Measurements from ENCODE around the gene VAV2. TPM values are rescaled to one million over a fixed set of nuclear protein-coding genes. Genes with fewer than 3 reads are reported as not detected.

Gene VAV2
- total RNA-seq, 3 donors from 2014 or later = 5.3 to 9.5 (median 8.8) TPM

DNA sequence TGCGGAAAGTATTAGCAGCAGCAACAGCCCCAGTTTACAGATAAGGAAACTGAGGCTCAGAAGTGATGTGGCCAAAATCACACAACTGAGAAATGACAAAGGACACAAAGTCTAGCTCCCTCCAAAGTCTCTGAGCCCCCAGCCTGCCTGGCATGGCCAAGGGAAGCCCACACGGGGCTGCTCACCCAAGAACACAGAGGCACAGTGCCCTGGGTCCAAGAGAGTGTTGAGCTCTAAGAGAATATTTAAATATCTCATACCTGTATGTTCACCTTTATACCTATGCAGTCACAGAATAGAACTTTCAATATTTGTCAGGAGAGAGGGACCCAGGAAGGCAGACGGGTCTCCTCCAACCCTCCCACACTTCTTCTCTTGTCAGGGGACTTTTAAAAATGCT, 16.6 kb downstream of the VAV2 start:
- Histone ChIP-seq H3K27ac (no peak overlapping the region), H3K27me3 (no peaks in the 10 kb centered on the region), H3K9me3 (no peaks in the 10 kb centered on the region), H3K4me1 (no peaks in the 10 kb centered on the region), H3K4me3 (no peak overlapping the region), H3K36me3 (no peaks in the 10 kb centered on the region)
- TF ChIP-seq POLR2AphosphoS5 (IDR thresholded peaks at IDR 0.05) = no peak
- TF ChIP-seq, protein P1, sequence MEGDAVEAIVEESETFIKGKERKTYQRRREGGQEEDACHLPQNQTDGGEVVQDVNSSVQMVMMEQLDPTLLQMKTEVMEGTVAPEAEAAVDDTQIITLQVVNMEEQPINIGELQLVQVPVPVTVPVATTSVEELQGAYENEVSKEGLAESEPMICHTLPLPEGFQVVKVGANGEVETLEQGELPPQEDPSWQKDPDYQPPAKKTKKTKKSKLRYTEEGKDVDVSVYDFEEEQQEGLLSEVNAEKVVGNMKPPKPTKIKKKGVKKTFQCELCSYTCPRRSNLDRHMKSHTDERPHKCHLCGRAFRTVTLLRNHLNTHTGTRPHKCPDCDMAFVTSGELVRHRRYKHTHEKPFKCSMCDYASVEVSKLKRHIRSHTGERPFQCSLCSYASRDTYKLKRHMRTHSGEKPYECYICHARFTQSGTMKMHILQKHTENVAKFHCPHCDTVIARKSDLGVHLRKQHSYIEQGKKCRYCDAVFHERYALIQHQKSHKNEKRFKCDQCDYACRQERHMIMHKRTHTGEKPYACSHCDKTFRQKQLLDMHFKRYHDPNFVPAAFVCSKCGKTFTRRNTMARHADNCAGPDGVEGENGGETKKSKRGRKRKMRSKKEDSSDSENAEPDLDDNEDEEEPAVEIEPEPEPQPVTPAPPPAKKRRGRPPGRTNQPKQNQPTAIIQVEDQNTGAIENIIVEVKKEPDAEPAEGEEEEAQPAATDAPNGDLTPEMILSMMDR (IDR thresholded peaks at IDR 0.05) = no peak
- no peak for TF ChIP-seq POLR2A (IDR thresholded peaks at IDR 0.05)
- intact Hi-C loops (cut with DNase I; ENCODE audit: low total_unique reads) = loop anchor here (5.0 kb wide), 1 partner anchor 818 kb away; no protein-coding TSS in a partner anchor
- DNase-seq (ENCODE audit: low spot score in 2 of 2) = no peak

DNA sequence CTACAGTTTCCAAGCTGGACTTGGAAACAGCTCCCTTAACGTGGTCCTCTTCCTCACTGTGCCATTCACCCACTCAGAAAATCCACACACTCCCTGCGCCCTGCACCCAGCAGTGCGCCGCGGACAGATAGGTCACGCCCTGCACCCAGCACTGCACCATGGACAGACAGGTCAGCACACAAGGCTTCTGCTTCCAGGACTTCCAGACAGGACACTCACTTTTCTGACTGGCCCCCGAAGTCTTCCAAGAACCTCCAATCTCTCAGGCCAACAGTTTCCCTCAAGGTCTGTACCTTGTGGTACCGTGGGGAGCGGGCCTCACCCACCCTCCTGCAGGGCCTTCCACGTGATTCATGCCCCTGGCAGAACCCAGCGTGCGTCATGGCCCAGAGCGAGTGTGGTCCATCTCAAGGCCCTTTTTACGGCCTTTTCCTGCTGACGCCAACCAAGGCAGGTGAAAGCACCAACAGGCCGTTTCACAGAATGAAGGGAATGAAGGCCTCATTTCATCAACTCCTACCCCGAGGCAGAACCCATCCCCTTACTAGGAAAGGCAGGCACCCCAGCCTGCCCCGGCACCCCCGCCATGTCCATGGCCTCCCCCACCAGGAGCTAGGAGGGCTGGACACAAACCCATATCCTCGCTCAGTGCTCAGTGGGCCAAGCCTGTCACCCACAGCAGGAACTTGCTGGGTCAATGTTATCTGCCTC, 17.3 kb downstream of the VAV2 start:
- intact Hi-C loops (cut with DNase I; ENCODE audit: low total_unique reads) = loop anchor here (5.0 kb wide), 1 partner anchor 817 kb away; no protein-coding TSS in a partner anchor
- no peaks in the 10 kb centered on the region for H3K36me3 ChIP-seq
- H3K27me3 ChIP-seq = no peaks in the 10 kb centered on the region
- H3K4me1 ChIP-seq = no peaks in the 10 kb centered on the region
- TF ChIP-seq, protein P1 (IDR thresholded peaks at IDR 0.05) = no peak
- no peak for TF ChIP-seq POLR2AphosphoS5 (IDR thresholded peaks at IDR 0.05)
- no peak for TF ChIP-seq POLR2A (IDR thresholded peaks at IDR 0.05)
- H3K9me3 ChIP-seq = no peaks in the 10 kb centered on the region
- no peak overlapping the region for H3K4me3 ChIP-seq
- DNase-seq (ENCODE audit: low spot score in 2 of 2) = no peak
- no peak overlapping the region for H3K27ac ChIP-seq

- no peaks in the 10 kb centered on the region for H3K4me1 ChIP-seq
- no peaks in the 10 kb centered on the region for H3K36me3 ChIP-seq
- DNase-seq (ENCODE audit: low spot score in 2 of 2) = no peak
- no peaks in the 10 kb centered on the region for H3K27me3 ChIP-seq
- no peaks in the 10 kb centered on the region for H3K9me3 ChIP-seq
- H3K4me3 ChIP-seq = no peak overlapping the region
- no peak overlapping the region for H3K27ac ChIP-seq
- intact Hi-C loops (cut with DNase I; ENCODE audit: low total_unique reads) = no loop called here
- TF ChIP-seq, protein P1 (IDR thresholded peaks at IDR 0.05) = no peak
- TF ChIP-seq POLR2AphosphoS5 (IDR thresholded peaks at IDR 0.05) (no peak), POLR2A (IDR thresholded peaks at IDR 0.05) (no peak)
These were observed 18.1 kb downstream of the VAV2 start for GRCh38 chr9:133973791-133974630.

DNA sequence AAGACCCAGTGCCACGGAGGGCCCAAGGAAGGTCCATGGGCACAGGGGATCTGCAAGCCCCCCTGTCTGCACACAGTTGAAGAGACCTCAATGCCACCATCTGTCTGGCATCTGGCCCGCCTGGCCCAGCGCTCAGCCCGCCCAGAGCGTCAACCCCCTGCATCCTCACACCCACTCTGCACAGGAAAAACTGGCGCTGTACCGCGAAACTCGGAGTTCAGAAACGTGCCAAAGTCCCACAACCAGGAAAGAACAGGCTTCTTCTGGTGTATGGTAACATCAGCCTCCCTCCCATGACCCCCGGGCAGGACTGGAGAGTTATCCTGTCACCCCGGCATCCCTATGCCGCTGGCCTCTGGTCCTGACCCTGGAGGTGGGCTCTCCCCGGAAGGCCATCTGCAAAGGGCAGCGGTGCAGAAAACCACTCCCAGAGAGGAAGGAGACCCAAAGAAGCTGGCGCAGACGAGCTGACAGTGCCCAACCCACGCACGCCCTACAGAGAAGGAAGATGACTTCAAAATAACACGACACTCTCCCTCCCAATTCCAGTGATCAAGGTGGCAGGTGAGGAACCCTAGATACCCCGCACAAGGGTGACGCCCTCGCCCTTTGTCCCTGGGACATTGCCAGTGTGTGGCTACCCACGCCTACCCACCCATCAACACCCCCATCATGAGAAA, 18.9 kb downstream of the VAV2 start:
- no peak for DNase-seq (ENCODE audit: low spot score in 2 of 2)
- intact Hi-C loops (cut with DNase I; ENCODE audit: low total_unique reads) = no loop called here
- Histone ChIP-seq H3K36me3 (no peaks in the 10 kb centered on the region), H3K27ac (no peak overlapping the region), H3K9me3 (no peaks in the 10 kb centered on the region), H3K4me3 (no peak overlapping the region), H3K4me1 (no peaks in the 10 kb centered on the region), H3K27me3 (no peaks in the 10 kb centered on the region)
- TF ChIP-seq, protein P1 (IDR thresholded peaks at IDR 0.05) = no peak
- no peak for TF ChIP-seq POLR2AphosphoS5 (IDR thresholded peaks at IDR 0.05)

Data from breast epithelium (tissue), 4 donors.